Measurements from ENCODE around the gene PGAP1. TPM values are rescaled to one million over a fixed set of nuclear protein-coding genes. Genes with fewer than 3 reads are reported as not detected.

The PGAP1 gene
- total RNA-seq, 2 donors from 2014 or later = 15.3 to 38.2 TPM

DNA sequence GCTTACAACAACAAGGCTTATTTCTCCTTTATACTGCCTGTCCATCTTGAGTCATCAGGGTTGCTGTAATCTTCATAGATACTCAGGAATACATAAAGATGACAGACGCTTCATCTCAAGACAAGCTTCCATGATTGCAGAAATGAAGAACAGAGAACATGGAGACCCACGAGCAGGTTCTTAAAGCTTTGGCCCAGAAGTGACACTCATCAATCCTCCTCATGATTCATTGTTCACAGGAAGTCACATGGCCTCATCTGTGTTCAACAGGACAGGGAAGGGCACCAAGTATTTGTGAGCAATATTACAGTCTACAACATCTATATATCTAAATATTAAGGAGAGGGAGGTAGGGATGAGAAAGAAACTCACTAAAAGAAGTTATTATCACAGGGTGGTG lies 36.5 kb upstream of the PGAP1 start:
- Histone ChIP-seq H3K4me3 (no peak overlapping the region), H3K36me3 (no peaks in the 10 kb centered on the region), H3K9me3 (no peaks in the 10 kb centered on the region), H3K27me3 (replicated peaks; ENCODE audit: insufficient read depth) (no peaks in the 10 kb centered on the region), H3K27ac (no peak overlapping the region), H3K4me1 (ENCODE audit: control insufficient read depth in 1 of 2, low read depth in 2 of 2) (no peaks in the 10 kb centered on the region)
- DNase-seq (ENCODE audit: low spot score) = no peak
- ATAC-seq (ENCODE audit: insufficient number of reproducible peaks, low FRiP score, low read depth) = no peak
- TF ChIP-seq, protein P1, sequence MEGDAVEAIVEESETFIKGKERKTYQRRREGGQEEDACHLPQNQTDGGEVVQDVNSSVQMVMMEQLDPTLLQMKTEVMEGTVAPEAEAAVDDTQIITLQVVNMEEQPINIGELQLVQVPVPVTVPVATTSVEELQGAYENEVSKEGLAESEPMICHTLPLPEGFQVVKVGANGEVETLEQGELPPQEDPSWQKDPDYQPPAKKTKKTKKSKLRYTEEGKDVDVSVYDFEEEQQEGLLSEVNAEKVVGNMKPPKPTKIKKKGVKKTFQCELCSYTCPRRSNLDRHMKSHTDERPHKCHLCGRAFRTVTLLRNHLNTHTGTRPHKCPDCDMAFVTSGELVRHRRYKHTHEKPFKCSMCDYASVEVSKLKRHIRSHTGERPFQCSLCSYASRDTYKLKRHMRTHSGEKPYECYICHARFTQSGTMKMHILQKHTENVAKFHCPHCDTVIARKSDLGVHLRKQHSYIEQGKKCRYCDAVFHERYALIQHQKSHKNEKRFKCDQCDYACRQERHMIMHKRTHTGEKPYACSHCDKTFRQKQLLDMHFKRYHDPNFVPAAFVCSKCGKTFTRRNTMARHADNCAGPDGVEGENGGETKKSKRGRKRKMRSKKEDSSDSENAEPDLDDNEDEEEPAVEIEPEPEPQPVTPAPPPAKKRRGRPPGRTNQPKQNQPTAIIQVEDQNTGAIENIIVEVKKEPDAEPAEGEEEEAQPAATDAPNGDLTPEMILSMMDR (IDR thresholded peaks at IDR 0.05) = no peak

DNA sequence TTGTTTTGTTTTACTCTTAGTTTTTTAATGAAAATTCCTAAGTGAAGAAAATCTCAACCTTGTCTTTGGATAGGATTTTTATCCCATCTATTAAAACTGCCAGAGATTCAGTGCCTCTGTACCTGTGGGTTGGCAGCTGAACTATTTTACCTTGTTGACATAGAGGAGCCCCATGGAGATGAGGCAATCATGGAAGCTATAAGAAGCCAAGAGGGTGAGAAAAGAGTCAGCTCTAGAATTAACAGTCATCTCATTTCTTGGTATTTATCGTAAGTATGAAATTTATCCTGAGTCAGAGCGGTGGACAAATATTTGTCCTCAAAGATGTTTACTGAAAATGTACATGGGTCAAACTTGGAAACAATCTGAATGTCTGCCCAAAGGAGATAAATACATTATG lies 35.8 kb upstream of the PGAP1 start:
- H3K4me3 ChIP-seq = no peak overlapping the region
- H3K27me3 ChIP-seq (replicated peaks; ENCODE audit: insufficient read depth) = no peaks in the 10 kb centered on the region
- no peaks in the 10 kb centered on the region for H3K36me3 ChIP-seq
- DNase-seq (ENCODE audit: low spot score) = no peak
- H3K9me3 ChIP-seq = no peaks in the 10 kb centered on the region
- no peak for ATAC-seq (ENCODE audit: insufficient number of reproducible peaks, low FRiP score, low read depth)
- TF ChIP-seq, protein P1 (IDR thresholded peaks at IDR 0.05) = no peak
- H3K4me1 ChIP-seq (ENCODE audit: control insufficient read depth in 1 of 2, low read depth in 2 of 2) = no peaks in the 10 kb centered on the region
- H3K27ac ChIP-seq = no peak overlapping the region

DNA sequence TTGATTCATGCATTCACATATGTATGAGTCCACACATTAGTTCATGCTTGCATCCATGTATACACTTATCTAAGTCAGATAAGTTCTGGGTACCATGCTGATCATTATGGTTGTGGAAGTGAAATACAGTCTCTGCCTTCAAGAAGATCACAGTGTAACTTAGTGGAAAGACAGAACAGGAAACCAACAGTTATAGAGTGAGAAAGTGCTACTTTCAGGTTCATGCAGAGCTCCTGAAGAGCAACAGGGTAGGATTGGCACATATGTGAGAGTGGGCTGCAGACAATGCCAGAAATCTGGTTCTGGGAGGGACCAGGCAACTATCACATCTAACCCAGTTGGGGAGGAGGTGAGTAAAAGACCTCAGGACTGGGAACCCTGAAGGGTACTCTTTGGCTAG lies 35.4 kb upstream of the PGAP1 start:
- no peaks in the 10 kb centered on the region for H3K27me3 ChIP-seq (replicated peaks; ENCODE audit: insufficient read depth)
- H3K9me3 ChIP-seq = no peaks in the 10 kb centered on the region
- no peak overlapping the region for H3K4me3 ChIP-seq
- DNase-seq (ENCODE audit: low spot score) (no peak), ATAC-seq (ENCODE audit: insufficient number of reproducible peaks, low FRiP score, low read depth) (no peak)
- H3K36me3 ChIP-seq = no peaks in the 10 kb centered on the region
- H3K4me1 ChIP-seq (ENCODE audit: control insufficient read depth in 1 of 2, low read depth in 2 of 2) = no peaks in the 10 kb centered on the region
- no peak overlapping the region for H3K27ac ChIP-seq
- TF ChIP-seq, protein P1 (IDR thresholded peaks at IDR 0.05) = no peak

DNA sequence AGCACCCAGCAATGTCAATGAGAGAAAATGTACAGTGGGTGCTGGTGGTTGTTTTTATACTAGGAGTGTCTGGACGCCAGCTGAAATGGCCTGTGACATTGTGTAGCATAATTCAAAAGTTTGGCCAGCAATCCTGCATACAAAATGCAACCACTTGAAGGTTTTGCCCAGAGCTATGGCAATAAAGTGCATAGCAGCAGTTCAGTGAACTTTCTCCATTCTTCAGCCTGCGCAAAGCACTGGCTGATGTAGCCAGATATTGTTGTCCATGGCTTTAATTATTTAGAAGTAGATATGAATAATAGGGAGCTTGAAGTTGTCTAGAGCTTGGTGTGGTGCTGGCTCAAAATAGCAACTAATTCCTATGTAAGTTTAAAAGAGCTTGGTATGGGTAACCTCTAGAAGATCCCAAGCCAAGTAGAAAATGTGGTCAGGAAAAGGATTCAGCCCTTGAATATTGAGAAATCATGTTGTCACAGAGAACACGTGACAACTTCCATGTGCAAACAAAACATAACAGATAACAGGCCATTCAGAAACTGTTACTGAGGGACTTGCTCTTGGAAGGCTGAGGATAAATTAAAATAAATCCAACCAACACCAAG lies 33.3 kb upstream of the PGAP1 start:
- H3K27ac ChIP-seq = no peak overlapping the region
- no peaks in the 10 kb centered on the region for H3K36me3 ChIP-seq
- ATAC-seq (ENCODE audit: insufficient number of reproducible peaks, low FRiP score, low read depth) (no peak), DNase-seq (ENCODE audit: low spot score) (no peak)
- H3K4me1 ChIP-seq (ENCODE audit: control insufficient read depth in 1 of 2, low read depth in 2 of 2) = no peaks in the 10 kb centered on the region
- H3K9me3 ChIP-seq = no peaks in the 10 kb centered on the region
- H3K4me3 ChIP-seq = no peak overlapping the region
- TF ChIP-seq, protein P1 (IDR thresholded peaks at IDR 0.05) = no peak
- H3K27me3 ChIP-seq (replicated peaks; ENCODE audit: insufficient read depth) = no peaks in the 10 kb centered on the region

DNA sequence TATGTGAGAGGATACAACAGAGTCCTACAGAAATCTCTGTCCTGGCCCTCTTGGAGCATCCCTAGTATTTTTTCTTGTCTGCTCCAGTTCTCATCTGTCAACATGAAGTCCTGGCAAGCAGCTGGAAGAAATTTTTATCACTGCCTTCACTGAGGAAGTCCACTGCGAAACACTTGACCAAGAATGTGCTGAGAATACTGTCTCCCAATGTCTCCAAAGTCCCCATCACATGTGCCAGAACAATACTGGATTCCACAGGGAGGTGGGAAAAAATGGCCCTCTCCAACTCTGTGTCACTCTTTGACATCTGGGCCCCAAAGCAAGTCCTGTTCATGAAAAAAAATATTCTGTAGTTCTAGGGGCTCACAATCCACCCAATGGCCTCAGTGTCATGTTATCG lies 32.8 kb upstream of the PGAP1 start:
- no peak for DNase-seq (ENCODE audit: low spot score)
- TF ChIP-seq, protein P1 (IDR thresholded peaks at IDR 0.05) = no peak
- Histone ChIP-seq H3K9me3 (no peaks in the 10 kb centered on the region), H3K4me1 (ENCODE audit: control insufficient read depth in 1 of 2, low read depth in 2 of 2) (no peaks in the 10 kb centered on the region), H3K27ac (no peak overlapping the region), H3K4me3 (no peak overlapping the region), H3K27me3 (replicated peaks; ENCODE audit: insufficient read depth) (no peaks in the 10 kb centered on the region), H3K36me3 (no peaks in the 10 kb centered on the region)
- no peak for ATAC-seq (ENCODE audit: insufficient number of reproducible peaks, low FRiP score, low read depth)
